Stimulated activated CD4-positive, alpha-beta T cell treated with anti-CD3 and anti-CD28 coated beads, TNF-alpha, amount 100 ng/mL, for 24 hours (primary cell): Measurements from ENCODE around the gene ARHGAP18.

Experiments
- DNase-seq, 3 experiments: peaks; one replicate each; pipeline ENCODE4 v3.0.0-alpha.2; 2020; ENCODE audit warnings: low read depth in 3 of 3

Gene ARHGAP18

GRCh38 chr6:129719692-129720091 is 9.7 kb upstream of the ARHGAP18 start:
- no peak for DNase-seq

- no peak for DNase-seq
These were observed 7.3 kb upstream of the ARHGAP18 start for GRCh38 chr6:129717277-129717676.

GRCh38 chr6:129713806-129714333 is 3.9 kb upstream of the ARHGAP18 start:
- no peak for DNase-seq

DNA sequence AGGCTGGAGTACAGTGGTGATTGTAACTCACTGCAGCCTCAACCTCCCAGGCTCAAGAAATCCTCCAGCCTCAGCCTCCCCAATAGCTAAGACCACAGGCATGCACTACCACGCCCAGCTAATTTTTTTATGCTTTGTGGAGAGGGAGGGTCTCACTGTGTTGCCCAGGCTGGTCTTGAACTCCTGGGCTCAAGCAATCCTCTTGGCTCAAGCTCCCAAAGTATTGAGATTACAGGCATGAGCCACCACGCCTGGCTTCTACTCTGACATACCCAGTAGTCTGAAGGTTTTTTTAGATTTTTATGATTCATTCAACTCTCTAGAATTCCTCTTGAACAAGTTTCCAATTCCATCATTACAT is 1.3 kb upstream of the ARHGAP18 start:
- no peak for DNase-seq

DNA sequence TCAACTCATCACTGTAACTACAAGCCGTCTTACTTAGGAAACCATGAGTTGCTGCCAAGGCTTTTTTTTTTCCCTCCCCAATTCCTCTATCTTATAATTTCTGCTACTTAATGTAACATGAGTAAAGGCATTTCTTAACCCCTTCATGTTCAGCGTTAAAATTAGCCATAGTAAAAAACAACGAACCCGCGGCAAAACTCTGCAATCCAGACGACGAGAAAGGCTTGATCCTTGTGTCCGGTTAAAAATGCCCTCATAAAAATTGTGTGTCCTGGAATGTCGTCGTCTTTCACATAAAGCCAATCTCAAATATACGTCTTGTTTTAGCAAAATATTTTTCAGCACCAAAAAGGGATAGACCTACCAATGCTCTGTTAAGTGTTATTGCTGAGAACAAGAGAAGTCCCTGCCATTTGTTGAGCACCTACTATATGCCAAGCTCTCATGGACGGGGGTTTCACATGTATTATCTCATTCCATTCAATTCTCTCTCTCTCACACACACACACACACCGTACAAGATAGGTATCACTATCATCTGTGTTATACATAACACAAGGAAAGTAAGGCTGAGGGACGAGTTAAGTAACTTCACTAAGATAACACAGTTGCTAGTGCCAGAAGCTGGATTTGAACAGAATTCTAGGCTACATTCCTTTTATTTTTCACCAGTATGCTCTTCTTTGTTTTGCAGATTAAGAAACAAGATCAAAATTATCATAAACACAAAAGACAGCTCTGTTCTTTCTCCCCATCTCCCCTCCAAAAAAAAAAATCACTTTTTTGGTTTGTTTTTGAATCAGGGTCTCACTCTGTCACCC is 683 bp upstream of the ARHGAP18 start:
- DNase-seq: no peak

DNA sequence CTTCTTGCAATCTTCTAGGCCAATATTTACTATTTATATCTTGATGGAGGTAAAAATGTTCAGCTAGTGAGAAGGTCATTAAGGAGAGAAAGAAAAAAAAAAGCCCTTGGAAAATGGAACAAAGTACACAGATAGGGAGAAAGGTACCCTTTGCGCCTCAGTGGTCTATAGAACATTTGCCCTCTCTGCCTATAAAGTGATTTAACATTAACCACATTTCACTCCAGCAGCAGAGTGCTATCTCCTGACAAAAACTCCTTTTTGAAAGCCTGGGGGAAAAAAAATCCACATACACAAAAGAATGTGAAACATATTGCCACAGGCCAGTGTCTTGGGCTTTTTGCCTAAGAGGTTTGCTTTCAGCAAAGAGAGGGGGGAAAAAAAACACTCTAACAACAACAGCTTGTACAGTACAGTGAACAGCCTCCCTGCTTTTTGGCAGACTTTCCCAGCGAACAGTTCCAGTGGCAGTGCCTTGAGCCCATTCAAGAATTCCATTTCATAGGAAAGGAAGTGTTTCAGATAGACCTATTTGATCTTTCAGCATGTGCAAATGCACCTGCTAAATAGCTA is 695 bp downstream of the ARHGAP18 start:
- no peak for DNase-seq

- DNase-seq: no peak
These were observed 1.3 kb downstream of the ARHGAP18 start for GRCh38 chr6:129708496-129709195.

DNA sequence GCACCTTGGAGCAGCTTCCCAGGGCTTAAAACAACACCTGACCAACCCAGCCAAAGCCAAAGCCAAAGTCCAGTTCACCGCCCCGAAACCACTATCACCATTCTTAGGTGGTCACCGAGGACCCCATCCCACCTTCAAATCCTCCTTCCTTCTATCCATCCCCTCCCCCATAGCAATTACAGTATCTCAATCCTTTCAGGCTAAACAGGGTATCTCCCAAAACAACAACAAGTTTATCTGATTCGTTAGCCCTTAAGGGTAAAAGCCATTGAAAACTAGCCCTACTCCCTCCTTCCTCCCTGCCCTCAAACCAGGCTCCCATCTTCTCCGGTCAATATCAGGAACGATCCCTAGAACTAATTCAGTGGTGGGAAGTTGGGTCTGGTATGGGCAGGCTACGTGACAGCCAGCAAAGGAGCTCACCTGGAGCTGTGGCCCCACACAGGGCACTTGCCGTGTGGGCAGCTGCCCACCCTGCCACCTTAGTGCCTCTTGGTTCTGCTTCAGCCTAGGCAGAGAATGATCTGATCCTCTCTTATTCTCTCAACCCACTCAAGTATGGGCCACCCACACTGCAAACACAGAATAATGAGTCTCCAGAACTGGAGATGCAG is 2.0 kb downstream of the ARHGAP18 start:
- no peak for DNase-seq

DNA sequence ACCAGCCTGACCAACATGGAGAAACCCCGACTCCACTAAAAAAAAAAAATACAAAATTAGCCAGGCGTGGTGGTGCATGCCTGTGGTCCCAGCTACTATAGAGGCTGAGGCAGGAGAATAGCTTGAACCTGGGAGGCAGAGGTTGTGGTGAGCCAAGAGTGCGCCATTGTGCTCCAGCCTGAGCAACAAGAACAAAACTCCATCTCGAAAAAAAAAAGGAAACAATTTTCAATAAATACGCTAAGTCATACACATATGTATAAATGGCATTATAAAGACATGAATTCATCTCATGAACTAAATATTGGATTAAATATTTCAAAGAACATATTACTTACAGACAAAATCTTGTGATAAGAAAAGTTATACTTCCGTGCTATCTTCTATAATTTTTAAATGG is 2.9 kb downstream of the ARHGAP18 start:
- DNase-seq: no peak

- no peak for DNase-seq
These were observed 4.8 kb downstream of the ARHGAP18 start for GRCh38 chr6:129705212-129705611.

DNA sequence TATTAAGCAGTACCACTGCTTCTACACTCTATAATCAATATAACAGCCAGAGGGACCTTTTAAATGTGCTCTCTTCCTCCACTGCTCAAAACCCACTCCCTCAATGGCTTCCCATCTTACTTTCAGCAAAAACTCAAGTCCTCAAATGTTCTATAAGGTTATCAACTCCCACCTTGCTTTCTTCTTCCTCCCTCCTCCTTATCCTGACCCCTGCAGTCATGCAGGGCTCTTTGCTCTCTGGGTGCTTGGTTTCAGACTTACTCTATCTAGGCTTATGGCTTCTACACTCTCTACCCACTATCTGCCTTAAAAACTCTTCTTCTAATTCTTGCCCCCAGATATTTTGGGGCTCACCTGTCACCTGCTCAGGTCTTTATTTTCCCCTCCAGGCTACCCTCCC is 5.3 kb downstream of the ARHGAP18 start:
- no peak for DNase-seq

GRCh38 chr6:129701721-129702455 is 8.1 kb downstream of the ARHGAP18 start:
- DNase-seq: no peak

- no peak for DNase-seq
These were observed 9.3 kb downstream of the ARHGAP18 start for GRCh38 chr6:129700666-129701065.

DNA sequence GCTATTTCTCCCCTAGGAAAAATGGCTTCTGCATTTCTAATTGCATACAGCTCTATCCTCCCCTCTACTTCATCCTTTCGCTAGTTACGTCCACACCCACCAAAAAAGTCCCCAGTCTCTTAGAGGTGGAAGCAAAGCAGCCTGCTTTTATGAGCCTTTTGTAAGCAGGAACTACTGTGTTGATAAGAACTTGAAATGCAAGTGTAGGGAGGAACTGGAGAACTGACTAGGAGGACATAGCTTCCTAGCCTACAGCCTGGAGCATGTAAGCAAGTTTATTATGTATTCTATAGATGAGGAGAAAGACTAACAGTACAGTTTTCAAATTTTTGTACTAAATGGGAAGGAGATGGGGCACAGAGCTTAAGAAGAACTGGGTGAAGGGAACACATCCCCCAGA is 10.3 kb downstream of the ARHGAP18 start:
- no peak for DNase-seq

GRCh38 chr6:129698430-129698829 is 11.5 kb downstream of the ARHGAP18 start:
- DNase-seq: no peak

GRCh38 chr6:129697788-129698187 is 12.2 kb downstream of the ARHGAP18 start:
- DNase-seq: no peak

DNA sequence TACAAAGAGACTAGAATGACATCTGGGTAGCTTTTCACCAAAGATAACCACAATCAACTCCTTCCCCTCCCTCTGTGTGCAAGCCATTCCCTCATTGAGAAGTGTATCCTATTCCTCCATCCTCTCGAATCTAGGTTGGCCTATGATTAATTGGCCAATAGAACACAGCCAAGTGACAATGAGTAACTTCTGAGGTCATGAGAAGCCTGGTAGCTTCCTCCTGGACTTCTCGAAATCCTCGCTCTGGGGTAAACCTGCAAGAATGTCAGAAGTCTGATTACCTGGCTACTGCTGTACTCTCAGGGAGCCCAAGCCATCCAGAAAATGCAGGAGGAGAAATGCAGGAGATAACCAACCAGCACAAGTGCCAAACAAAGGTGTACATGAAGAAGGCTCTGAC is 13.1 kb downstream of the ARHGAP18 start:
- no peak for DNase-seq

DNA sequence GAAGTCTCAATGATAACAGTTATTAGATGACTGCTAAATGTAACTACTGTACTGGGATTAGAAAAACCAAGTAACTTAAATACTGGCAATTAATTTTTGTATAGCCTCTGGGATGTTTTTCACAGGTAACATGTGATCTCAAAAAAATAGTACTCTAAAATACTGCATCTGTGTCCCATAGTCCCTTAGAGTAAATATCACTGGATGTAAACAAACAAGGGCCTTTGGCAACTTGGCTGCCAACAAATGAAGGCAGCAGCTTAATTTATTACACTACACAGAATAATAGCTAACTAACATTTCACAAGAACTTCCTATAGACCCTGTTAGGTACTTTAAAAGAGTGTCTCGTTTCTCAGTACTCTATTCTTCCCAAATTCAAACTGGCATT is 14.0 kb downstream of the ARHGAP18 start:
- DNase-seq: no peak

- DNase-seq: peak in 1 of 3 experiments; percentile 32
These were observed 14.5 kb downstream of the ARHGAP18 start for GRCh38 chr6:129695373-129696027.

GRCh38 chr6:129694036-129694435 is 15.9 kb downstream of the ARHGAP18 start:
- DNase-seq: no peak

DNA sequence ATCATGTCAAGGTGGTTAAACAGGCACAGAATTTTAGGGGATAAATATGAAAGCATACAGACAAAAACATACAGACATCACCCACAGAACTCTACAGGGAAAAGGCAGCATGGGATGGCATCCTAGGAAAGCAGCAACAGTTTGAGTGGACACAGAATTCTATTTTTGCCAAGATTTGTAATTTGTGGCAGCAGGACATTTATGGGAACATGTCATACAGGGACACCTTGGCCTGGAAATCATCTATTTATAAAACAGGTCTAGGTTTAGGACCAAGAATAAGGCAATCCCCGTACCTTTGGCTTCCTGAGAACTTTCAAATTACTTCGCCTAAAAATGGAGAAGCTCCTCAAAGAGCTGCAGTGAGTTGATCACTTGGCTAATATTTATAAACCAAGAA is 17.5 kb downstream of the ARHGAP18 start:
- DNase-seq: no peak
